Body of pancreas (tissue), 4 donors: ENCODE data around the gene DDX5. TPM values are rescaled to one million over a fixed set of nuclear protein-coding genes. Genes with fewer than 3 reads are reported as not detected.

Experiments
- ATAC-seq: fragments of 150-250 bp; one replicate; pipeline ENCODE4 v1.9.1; 2016
- DNase-seq, 4 donors: peaks; one replicate each; pipeline ENCODE4 v3.0.0-alpha.2; 2019
- H3K27ac ChIP-seq, 4 donors: fragments of 200-600 bp; sonication (generic); 1 replicate in 3 of 4; 2 replicates in 1 of 4; pipeline versions ENCODE4 v1.5.1 to v1.6.1; 2016 to 2019; ENCODE audit warnings: mild to moderate bottlenecking in 1 of 4, mixed read lengths in 1 of 4, moderate library complexity in 1 of 4
- H3K27me3 ChIP-seq, 2 donors: fragments of 200-600 bp; sonication (generic); one replicate each; pipeline ENCODE4 v1.6.0; 2016; ENCODE audit warnings: mild to moderate bottlenecking in 1 of 2
- H3K36me3 ChIP-seq, 2 donors: fragments of 200-600 bp; sonication (generic); replicated peaks in 1 of 2; 2 replicates each; pipeline ENCODE4 v1.5.1; 2016; ENCODE audit warnings: low read depth in 2 of 2; ENCODE audit not compliant: insufficient read depth in 1 of 2
- H3K4me1 ChIP-seq: fragments of 200-600 bp; sonication (generic); one replicate; pipeline ENCODE4 v1.6.0; 2016
- H3K4me3 ChIP-seq, 2 donors: fragments of 200-600 bp; sonication (generic); 1 replicate in 1 of 2; 2 replicates in 1 of 2; pipeline ENCODE4 v1.5.1; 2016 to 2019
- H3K9me3 ChIP-seq, 3 donors: fragments of 200-600 bp; sonication (generic); 1 replicate in 2 of 3; 2 replicates in 1 of 3; pipeline ENCODE4 v1.5.1; 2016
- POLR2A ChIP-seq, 3 donors: fragments of 450-650 bp; IDR thresholded peaks; one replicate each; pipeline ENCODE4 v1.6.1; 2016; ENCODE audit warnings: antibody characterized with exemption in 3 of 3, mild to moderate bottlenecking in 2 of 3
- WGBS, 2 donors: methylation state at CpG; one replicate each; pipeline ENCODE4 v1.1.5; 2017; 5-methylcytosine and 5-hydroxymethylcytosine counted together
- intact Hi-C: fragments of 100-400 bp; cut with DNase I; formaldehyde crosslinking; loops from one replicate; pipeline ENCODE4 v1.15.1; 2023
- total RNA-seq, 2 donors: library from RNA; depleted of rRNA; stranded (reverse); fragments of >200 nt; gene quantifications; one replicate each; pipeline ENCODE4 v1.1.0, GENCODE V29; 2016
- TF ChIP-seq, protein P1 (sequence below), 7 experiments: fragments of 450-650 bp in 4 of 7; fragments of 200-600 bp in 3 of 7; sonication (generic) in 3 of 7; IDR thresholded peaks; one replicate each; pipeline ENCODE4 v1.5.1; 2016 to 2019; ENCODE audit warnings: antibody characterized with exemption in 7 of 7

DDX5 gene
- total RNA-seq, 2 donors from 2014 or later: 487 to 513 TPM

DNA sequence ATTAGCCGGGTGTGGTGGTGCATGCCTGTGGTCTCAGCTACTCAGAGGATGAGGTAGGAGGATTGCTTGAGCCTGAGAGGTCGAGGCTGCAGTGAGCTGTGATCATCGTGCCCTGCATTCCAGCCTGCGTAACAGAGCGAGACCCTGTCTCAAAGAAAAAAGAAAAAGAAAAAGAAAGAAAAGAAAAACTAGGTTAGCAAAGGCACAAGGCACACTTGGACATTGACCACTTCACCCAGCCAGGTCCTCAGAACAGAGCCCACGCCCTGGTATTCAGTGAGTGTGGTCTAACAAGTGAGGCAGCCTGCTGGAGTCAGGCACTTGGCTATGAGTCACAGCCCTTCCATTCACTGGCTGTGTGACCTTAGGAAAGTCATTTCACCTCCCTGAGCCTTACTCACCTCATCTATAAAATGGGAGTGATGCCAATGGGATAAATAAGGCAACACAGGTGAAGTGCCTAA, 46.8 kb downstream of the DDX5 start:
- ATAC-seq: no peak
- H3K9me3 ChIP-seq: no peaks in the 10 kb centered on the region
- H3K36me3 ChIP-seq: no peaks in the 10 kb centered on the region
- TF ChIP-seq, protein P1, sequence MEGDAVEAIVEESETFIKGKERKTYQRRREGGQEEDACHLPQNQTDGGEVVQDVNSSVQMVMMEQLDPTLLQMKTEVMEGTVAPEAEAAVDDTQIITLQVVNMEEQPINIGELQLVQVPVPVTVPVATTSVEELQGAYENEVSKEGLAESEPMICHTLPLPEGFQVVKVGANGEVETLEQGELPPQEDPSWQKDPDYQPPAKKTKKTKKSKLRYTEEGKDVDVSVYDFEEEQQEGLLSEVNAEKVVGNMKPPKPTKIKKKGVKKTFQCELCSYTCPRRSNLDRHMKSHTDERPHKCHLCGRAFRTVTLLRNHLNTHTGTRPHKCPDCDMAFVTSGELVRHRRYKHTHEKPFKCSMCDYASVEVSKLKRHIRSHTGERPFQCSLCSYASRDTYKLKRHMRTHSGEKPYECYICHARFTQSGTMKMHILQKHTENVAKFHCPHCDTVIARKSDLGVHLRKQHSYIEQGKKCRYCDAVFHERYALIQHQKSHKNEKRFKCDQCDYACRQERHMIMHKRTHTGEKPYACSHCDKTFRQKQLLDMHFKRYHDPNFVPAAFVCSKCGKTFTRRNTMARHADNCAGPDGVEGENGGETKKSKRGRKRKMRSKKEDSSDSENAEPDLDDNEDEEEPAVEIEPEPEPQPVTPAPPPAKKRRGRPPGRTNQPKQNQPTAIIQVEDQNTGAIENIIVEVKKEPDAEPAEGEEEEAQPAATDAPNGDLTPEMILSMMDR (IDR thresholded peaks at IDR 0.05): no peak
- TF ChIP-seq POLR2A (IDR thresholded peaks at IDR 0.05): no peak
- intact Hi-C loops: no loop called here
- no peaks in the 10 kb centered on the region for H3K4me1 ChIP-seq
- no peaks in the 10 kb centered on the region for H3K27me3 ChIP-seq
- H3K4me3 ChIP-seq: no peak overlapping the region
- 87 to 88% methylated on average over 6 of the region's 6 CpGs for WGBS, 2 donors
- no peak overlapping the region for H3K27ac ChIP-seq
- DNase-seq: no peak

GRCh38 chr17:64458756-64459155, 47.3 kb downstream of the DDX5 start:
- ATAC-seq (no peak), DNase-seq (no peak)
- no peaks in the 10 kb centered on the region for H3K36me3 ChIP-seq
- whole genome bisulfite sequencing, 2 donors: 69 to 70% methylated on average over 5 to 7 of the region's 8 CpGs
- no peak overlapping the region for H3K27ac ChIP-seq
- no peaks in the 10 kb centered on the region for H3K27me3 ChIP-seq
- intact Hi-C loops: no loop called here
- H3K4me1 ChIP-seq: no peaks in the 10 kb centered on the region
- H3K9me3 ChIP-seq: no peaks in the 10 kb centered on the region
- TF ChIP-seq POLR2A (IDR thresholded peaks at IDR 0.05): no peak
- TF ChIP-seq, protein P1 (IDR thresholded peaks at IDR 0.05): no peak
- H3K4me3 ChIP-seq: no peak overlapping the region

- ATAC-seq (no peak), DNase-seq (no peak)
- Histone ChIP-seq H3K4me1 (no peaks in the 10 kb centered on the region), H3K4me3 (no peak overlapping the region), H3K36me3 (no peaks in the 10 kb centered on the region), H3K27ac (no peak overlapping the region), H3K9me3 (no peaks in the 10 kb centered on the region), H3K27me3 (no peaks in the 10 kb centered on the region)
- TF ChIP-seq, protein P1 (IDR thresholded peaks at IDR 0.05): no peak
- no peak for TF ChIP-seq POLR2A (IDR thresholded peaks at IDR 0.05)
- intact Hi-C loops: no loop called here
- WGBS, 2 donors: 61 to 68% methylated on average over 7 of the region's 7 CpGs
These were observed 48.9 kb downstream of the DDX5 start for GRCh38 chr17:64457156-64457555.

DNA sequence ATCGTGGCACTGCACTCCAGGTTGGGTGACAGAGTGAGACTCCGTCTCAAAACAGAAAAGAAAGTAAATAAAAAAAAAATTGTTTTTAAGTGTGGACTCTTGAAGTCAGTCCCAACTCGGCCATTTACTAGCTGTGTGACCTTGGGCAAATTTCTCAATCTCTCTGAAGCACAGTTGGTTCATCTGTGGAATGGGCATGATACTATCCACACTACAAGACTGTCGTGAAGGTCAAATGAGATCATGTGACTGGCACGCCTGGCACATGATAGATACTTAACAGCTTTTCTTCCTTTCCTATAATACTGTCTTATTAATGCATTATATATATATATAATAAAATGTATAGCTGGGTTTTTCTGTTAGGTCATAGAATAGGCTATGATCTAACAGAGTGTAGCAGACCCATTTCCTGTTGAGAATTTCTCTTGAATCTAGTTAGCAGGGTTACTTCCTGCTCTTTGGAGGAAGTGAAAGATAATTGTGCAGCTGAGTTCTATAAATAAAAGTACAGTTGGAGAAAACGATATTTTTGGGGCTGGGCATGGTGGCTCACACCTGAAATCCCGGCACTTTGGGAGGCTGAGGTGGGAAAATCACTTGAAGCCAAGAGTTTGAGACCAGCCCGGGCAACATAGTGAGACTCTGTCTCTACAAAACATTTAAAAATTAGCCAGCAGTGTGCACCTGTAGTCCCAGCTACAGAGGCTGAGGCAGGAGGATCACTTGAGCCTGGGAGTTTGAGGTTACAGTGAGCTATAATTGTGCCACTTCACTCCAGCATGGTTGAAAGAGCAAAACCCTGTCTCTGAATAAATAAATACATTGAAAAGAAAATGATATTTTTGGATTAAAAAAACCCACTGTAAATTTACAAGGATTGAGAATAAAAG, 49.9 kb downstream of the DDX5 start:
- DNase-seq: no peak
- peak overlapping the region in 1 of 4 donors; percentile 18 for H3K27ac ChIP-seq

More for the DNA sequence above, 49.9 kb downstream of the DDX5 start:
- H3K4me3 ChIP-seq: no peak overlapping the region
- no peaks in the 10 kb centered on the region for H3K9me3 ChIP-seq
- 73 to 81% methylated on average over 8 of the region's 8 CpGs for WGBS, 2 donors
- no peaks in the 10 kb centered on the region for H3K36me3 ChIP-seq
- no peak for ATAC-seq
- no peak for TF ChIP-seq POLR2A (IDR thresholded peaks at IDR 0.05)
- TF ChIP-seq, protein P1 (IDR thresholded peaks at IDR 0.05): no peak
- no peaks in the 10 kb centered on the region for H3K4me1 ChIP-seq
- intact Hi-C loops: no loop called here
- no peaks in the 10 kb centered on the region for H3K27me3 ChIP-seq
